HepG2 (cell line): ENCODE results near the gene MAP2K2. TPM values are rescaled to one million over a fixed set of nuclear protein-coding genes. Genes with fewer than 3 reads are reported as not detected.
A peak's percentile ranks its signal among the peaks of the same experiment; 100 is the strongest.

Experiments
- ATF2 ChIP-seq: sonication (generic); formaldehyde crosslinking; IDR thresholded peaks from 2 replicates; pipeline ENCODE4 v1.4.0; 2020; ENCODE audit warnings: missing genetic modification reagents
- CEBPZ ChIP-seq: IDR thresholded peaks from 2 replicates; pipeline ENCODE4 v1.6.1; 2012; ENCODE audit warnings: low read length, improper control_type of control experiment
- ESRRA ChIP-seq: sonication (generic); formaldehyde crosslinking; IDR thresholded peaks from 2 replicates; pipeline ENCODE4 v1.5.1; 2020; ENCODE audit warnings: mild to moderate bottlenecking, low read depth, missing genetic modification reagents
- FOXM1 ChIP-seq: sonication (generic); formaldehyde crosslinking; IDR thresholded peaks from 2 replicates; pipeline ENCODE4 v1.5.0; 2020; ENCODE audit warnings: missing genetic modification reagents
- HOXA9 ChIP-seq: sonication (generic); formaldehyde crosslinking; IDR thresholded peaks from 2 replicates; pipeline ENCODE4 v1.8.1; 2022; ENCODE audit warnings: missing genetic modification reagents, mild to moderate bottlenecking, moderate library complexity, borderline replicate concordance
- IRF2 ChIP-seq: IDR thresholded peaks from 2 replicates; pipeline ENCODE4 v1.6.1; 2018; ENCODE audit warnings: missing genetic modification reagents, missing compliant biosample characterization
- MIER3 ChIP-seq: IDR thresholded peaks from 2 replicates; pipeline ENCODE4 v1.6.1; 2016; ENCODE audit warnings: missing compliant biosample characterization, borderline replicate concordance
- MTF2 ChIP-seq: sonication (generic); formaldehyde crosslinking; IDR thresholded peaks from 2 replicates; pipeline ENCODE4 v1.5.0; 2020; ENCODE audit warnings: missing genetic modification reagents, borderline replicate concordance
- NFIB ChIP-seq: sonication (generic); formaldehyde crosslinking; IDR thresholded peaks from 2 replicates; pipeline ENCODE4 v1.9.0; 2021; ENCODE audit warnings: missing genetic modification reagents, mild to moderate bottlenecking, borderline replicate concordance
- SPEN ChIP-seq: sonication (generic); formaldehyde crosslinking; IDR thresholded peaks from 2 replicates; pipeline ENCODE4 v1.5.1; 2020; ENCODE audit warnings: low read depth, mild to moderate bottlenecking, missing genetic modification reagents
- TEAD3 ChIP-seq: optimal IDR thresholded peaks from 2 replicates; pipeline ENCODE3; 2016; ENCODE audit warnings: borderline replicate concordance
- TFDP1 ChIP-seq: IDR thresholded peaks from 2 replicates; pipeline ENCODE4 v1.6.1; 2016; ENCODE audit warnings: missing compliant biosample characterization, missing genetic modification reagents, borderline replicate concordance
- ZNF552 ChIP-seq: sonication (generic); formaldehyde crosslinking; IDR thresholded peaks from 2 replicates; pipeline ENCODE4 v1.9.0; 2022; ENCODE audit warnings: missing genetic modification reagents, mild to moderate bottlenecking, borderline replicate concordance
- ZNF709 ChIP-seq: sonication (generic); formaldehyde crosslinking; IDR thresholded peaks from 2 replicates; pipeline ENCODE4 v1.5.0; 2020; ENCODE audit warnings: mild to moderate bottlenecking, missing genetic modification reagents
- polyA plus RNA-seq, 8 experiments: library from polyadenylated mRNA; depleted of rRNA in 3 of 8; stranded (reverse) in 7 of 8; unstranded in 1 of 8; fragments of >200 nt; fragmentation: Illumina TruSeq in 4 of 8; extraction: Trizol in 4 of 8; gene quantifications; 2 replicates each; pipeline versions ENCODE4 v1.2.1 to v1.2.3, GENCODE V29; 2011 to 2016; ENCODE audit warnings: low read depth in 4 of 8, missing spikeins in 1 of 8, mixed read lengths in 1 of 8; ENCODE audit not compliant: insufficient read depth in 1 of 8
- total RNA-seq, 5 experiments: library from RNA; depleted of rRNA; stranded (reverse); fragments of >200 nt; fragmentation: Illumina TruSeq; extraction: Trizol; gene quantifications; 2 replicates each; pipeline ENCODE4 v1.2.3, GENCODE V29; 2016; ENCODE audit warnings: low read depth in 1 of 5
- TF ChIP-seq, protein P1 (sequence below): sonication (generic); formaldehyde crosslinking; IDR thresholded peaks from 2 replicates; pipeline ENCODE4 v1.4.0; 2020; ENCODE audit warnings: mild to moderate bottlenecking, missing genetic modification reagents
- TF ChIP-seq, protein P2 (sequence below): sonication (generic); formaldehyde crosslinking; IDR thresholded peaks from 2 replicates; pipeline ENCODE4 v1.5.0; 2020; ENCODE audit warnings: mild to moderate bottlenecking, missing genetic modification reagents, moderate library complexity
- TF ChIP-seq, protein P3 (sequence below): sonication (generic); formaldehyde crosslinking; IDR thresholded peaks from 2 replicates; pipeline ENCODE4 v1.5.1; 2020; ENCODE audit warnings: missing genetic modification reagents, mild to moderate bottlenecking, borderline replicate concordance

The MAP2K2 gene
- total and polyA plus RNA-seq, 2 of the 13 experiments (the other 11 are each of a cell fraction or from before 2014, with no cell fraction given) = 70.3 to 80.9 TPM

- TF ChIP-seq, protein P1, sequence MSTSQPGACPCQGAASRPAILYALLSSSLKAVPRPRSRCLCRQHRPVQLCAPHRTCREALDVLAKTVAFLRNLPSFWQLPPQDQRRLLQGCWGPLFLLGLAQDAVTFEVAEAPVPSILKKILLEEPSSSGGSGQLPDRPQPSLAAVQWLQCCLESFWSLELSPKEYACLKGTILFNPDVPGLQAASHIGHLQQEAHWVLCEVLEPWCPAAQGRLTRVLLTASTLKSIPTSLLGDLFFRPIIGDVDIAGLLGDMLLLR (CRISPR knock-in tag) = peak; percentile 79
- 0 out of 2 replicates have a peak, but pooled peaks have one; percentile 30 for TF ChIP-seq ESRRA (CRISPR knock-in tag)
- TF ChIP-seq ZNF709 = no peak
- peak; percentile 86 for TF ChIP-seq SPEN
- no peak for TF ChIP-seq NFIB (CRISPR knock-in tag)
- peak; percentile 41; the same call in 1 of the 2 replicates for TF ChIP-seq MIER3
- TF ChIP-seq, protein P2, sequence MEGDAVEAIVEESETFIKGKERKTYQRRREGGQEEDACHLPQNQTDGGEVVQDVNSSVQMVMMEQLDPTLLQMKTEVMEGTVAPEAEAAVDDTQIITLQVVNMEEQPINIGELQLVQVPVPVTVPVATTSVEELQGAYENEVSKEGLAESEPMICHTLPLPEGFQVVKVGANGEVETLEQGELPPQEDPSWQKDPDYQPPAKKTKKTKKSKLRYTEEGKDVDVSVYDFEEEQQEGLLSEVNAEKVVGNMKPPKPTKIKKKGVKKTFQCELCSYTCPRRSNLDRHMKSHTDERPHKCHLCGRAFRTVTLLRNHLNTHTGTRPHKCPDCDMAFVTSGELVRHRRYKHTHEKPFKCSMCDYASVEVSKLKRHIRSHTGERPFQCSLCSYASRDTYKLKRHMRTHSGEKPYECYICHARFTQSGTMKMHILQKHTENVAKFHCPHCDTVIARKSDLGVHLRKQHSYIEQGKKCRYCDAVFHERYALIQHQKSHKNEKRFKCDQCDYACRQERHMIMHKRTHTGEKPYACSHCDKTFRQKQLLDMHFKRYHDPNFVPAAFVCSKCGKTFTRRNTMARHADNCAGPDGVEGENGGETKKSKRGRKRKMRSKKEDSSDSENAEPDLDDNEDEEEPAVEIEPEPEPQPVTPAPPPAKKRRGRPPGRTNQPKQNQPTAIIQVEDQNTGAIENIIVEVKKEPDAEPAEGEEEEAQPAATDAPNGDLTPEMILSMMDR = peak; percentile 34
- TF ChIP-seq TFDP1 = peak; percentile 90
- TF ChIP-seq FOXM1 = no peak
- no peak for TF ChIP-seq CEBPZ
- TF ChIP-seq TEAD3 (CRISPR knock-in tag) = peak; percentile 55
- 0 out of 2 replicates have a peak, but pooled peaks have one; percentile 34 for TF ChIP-seq HOXA9
- TF ChIP-seq MTF2 (CRISPR knock-in tag) = no peak
- TF ChIP-seq ZNF552 (CRISPR knock-in tag) = peak; percentile 73; the same call in 1 of the 2 replicates
- TF ChIP-seq ATF2 (CRISPR knock-in tag) = peak; percentile 44; the same call in 1 of the 2 replicates
- TF ChIP-seq IRF2 = peak; percentile 68
- TF ChIP-seq, protein P3, sequence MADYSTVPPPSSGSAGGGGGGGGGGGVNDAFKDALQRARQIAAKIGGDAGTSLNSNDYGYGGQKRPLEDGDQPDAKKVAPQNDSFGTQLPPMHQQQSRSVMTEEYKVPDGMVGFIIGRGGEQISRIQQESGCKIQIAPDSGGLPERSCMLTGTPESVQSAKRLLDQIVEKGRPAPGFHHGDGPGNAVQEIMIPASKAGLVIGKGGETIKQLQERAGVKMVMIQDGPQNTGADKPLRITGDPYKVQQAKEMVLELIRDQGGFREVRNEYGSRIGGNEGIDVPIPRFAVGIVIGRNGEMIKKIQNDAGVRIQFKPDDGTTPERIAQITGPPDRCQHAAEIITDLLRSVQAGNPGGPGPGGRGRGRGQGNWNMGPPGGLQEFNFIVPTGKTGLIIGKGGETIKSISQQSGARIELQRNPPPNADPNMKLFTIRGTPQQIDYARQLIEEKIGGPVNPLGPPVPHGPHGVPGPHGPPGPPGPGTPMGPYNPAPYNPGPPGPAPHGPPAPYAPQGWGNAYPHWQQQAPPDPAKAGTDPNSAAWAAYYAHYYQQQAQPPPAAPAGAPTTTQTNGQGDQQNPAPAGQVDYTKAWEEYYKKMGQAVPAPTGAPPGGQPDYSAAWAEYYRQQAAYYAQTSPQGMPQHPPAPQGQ (CRISPR knock-in tag) = no peak
Measured at GRCh38 chr19:4123615-4124568, at the start of gene MAP2K2 (continued).
